B cell (primary cell): ENCODE results near the gene XRCC6. TPM values are rescaled to one million over a fixed set of nuclear protein-coding genes. Genes with fewer than 3 reads are reported as not detected.
"Not testable (repeated sequence)": the region's sequence is repeated elsewhere in the genome, so short reads cannot be mapped to it uniquely, and the experiment has no call there.

ENCODE experiments used
- ATAC-seq: fragments of 200-7000 bp; cut with Tn5 transposase; one replicate; pipeline ENCODE4 v1.10.0; 2021; ENCODE audit warnings: low read depth, mild to moderate bottlenecking, moderate number of reproducible peaks, moderate library complexity
- CTCF ChIA-PET: fragments of 350-600 bp; sonication (Branson Sonifier 250); formaldehyde crosslinking; loops from one replicate; lab custom pipeline; 2021; ENCODE audit warnings: antibody characterized with exemption, inconsistent platforms; lab: Charles Lee
- POLR2A ChIA-PET: fragments of 350-600 bp; sonication (Branson Sonifier 250); formaldehyde crosslinking; loops from one replicate; lab custom pipeline; 2021; ENCODE audit warnings: antibody characterized with exemption; lab: Charles Lee
- DNase-seq: peaks from one replicate; pipeline ENCODE4 v3.0.0; 2013
- H2AFZ ChIP-seq: 2 replicates; pipeline ENCODE4 v1.6.1; 2012; ENCODE audit warnings: mild to moderate bottlenecking, low read depth, low read length; ENCODE audit not compliant: insufficient read depth, poor library complexity, severe bottlenecking
- H3K27ac ChIP-seq, 2 donors: 1 replicate in 1 of 2; 2 replicates in 1 of 2; pipeline ENCODE4 v1.5.1; 2012 to 2013; ENCODE audit warnings: low read length in 2 of 2, mild to moderate bottlenecking in 2 of 2, moderate library complexity in 1 of 2
- H3K27me3 ChIP-seq, 4 experiments: fragments of 200-600 bp in 1 of 4; sonication (generic) in 1 of 4; replicated peaks in 1 of 4; 1 replicate in 2 of 4; 2 replicates in 2 of 4; pipeline versions ENCODE4 v1.6.1 to v1.7.0; 2013 to 2016; ENCODE audit warnings: low read length in 3 of 4, mild to moderate bottlenecking in 2 of 4, mixed read lengths in 1 of 4, moderate library complexity in 1 of 4; ENCODE audit not compliant: insufficient read depth in 4 of 4, control insufficient read depth in 3 of 4; ENCODE audit errors: control extremely low read depth in 1 of 4
- H3K36me3 ChIP-seq, 2 experiments: replicated peaks in 1 of 2; 1 replicate in 1 of 2; 2 replicates in 1 of 2; pipeline versions ENCODE4 v1.6.1 to v1.7.1; 2013; ENCODE audit warnings: low read length in 1 of 2; ENCODE audit not compliant: insufficient read depth in 2 of 2, control insufficient read depth in 1 of 2; ENCODE audit errors: control extremely low read depth in 1 of 2, extremely low read depth in 1 of 2
- H3K4me1 ChIP-seq, 2 donors: fragments of 200-600 bp in 1 of 2; sonication (generic) in 1 of 2; 1 replicate in 1 of 2; 2 replicates in 1 of 2; pipeline versions ENCODE4 v1.5.1 to v1.6.1; 2013 to 2017; ENCODE audit warnings: low read length in 2 of 2; ENCODE audit not compliant: control insufficient read depth in 2 of 2, insufficient read depth in 2 of 2
- H3K4me2 ChIP-seq: replicated peaks from 2 replicates; pipeline ENCODE3; 2012; ENCODE audit warnings: mild to moderate bottlenecking, low read depth, low read length; ENCODE audit not compliant: poor library complexity, severe bottlenecking
- H3K4me3 ChIP-seq, 5 experiments: fragments of 200-600 bp in 1 of 5; sonication (generic) in 1 of 5; 1 replicate in 3 of 5; 2 replicates in 2 of 5; pipeline versions ENCODE4 v1.5.1 to v1.7.0; 2011 to 2016; ENCODE audit warnings: low read length in 4 of 5, mild to moderate bottlenecking in 4 of 5, low read depth in 2 of 5, control low read depth in 1 of 5, moderate library complexity in 1 of 5; ENCODE audit not compliant: insufficient read depth in 1 of 5; ENCODE audit errors: control extremely low read depth in 1 of 5, extremely low read depth in 1 of 5
- H3K79me2 ChIP-seq: fragments of 200-600 bp; sonication (generic); one replicate; pipeline ENCODE4 v1.6.0; 2016; ENCODE audit warnings: low read length; ENCODE audit not compliant: control insufficient read depth, insufficient read depth
- H3K9ac ChIP-seq: fragments of 200-600 bp; sonication (generic); 2 replicates; pipeline ENCODE4 v1.6.1; 2017; ENCODE audit warnings: mild to moderate bottlenecking, low read length, moderate library complexity
- H3K9me3 ChIP-seq, 3 donors: one replicate each; pipeline versions ENCODE4 v1.6.1 to v1.7.1; 2013; ENCODE audit warnings: low read length in 2 of 3; ENCODE audit not compliant: control insufficient read depth in 2 of 3, insufficient read depth in 1 of 3; ENCODE audit errors: control extremely low read depth in 1 of 3
- H4K20me1 ChIP-seq: 2 replicates; pipeline ENCODE4 v1.6.0; 2012; ENCODE audit warnings: mild to moderate bottlenecking, low read length; ENCODE audit not compliant: insufficient read depth, control insufficient read depth, poor library complexity, severe bottlenecking
- H3K27ac Mint-ChIP-seq: one replicate; pipeline ENCODE4 v1.8.0; 2021; ENCODE audit warnings: mixed read lengths
- H3K27me3 Mint-ChIP-seq: one replicate; pipeline ENCODE4 v1.8.0; 2021; ENCODE audit warnings: mixed read lengths
- H3K4me1 Mint-ChIP-seq: one replicate; pipeline ENCODE4 v1.8.0; 2021; ENCODE audit warnings: mixed read lengths
- H3K4me3 Mint-ChIP-seq: one replicate; pipeline ENCODE4 v1.8.0; 2021; ENCODE audit warnings: mixed read lengths
- H3K9me3 Mint-ChIP-seq: one replicate; pipeline ENCODE4 v1.8.0; 2022; ENCODE audit warnings: mixed read lengths; ENCODE audit not compliant: insufficient read depth
- CTCF ChIP-seq: fragments of 200-600 bp; IDR thresholded peaks from one replicate; pipeline ENCODE4 v1.8.0; 2022; ENCODE audit warnings: antibody characterized with exemption, mild to moderate bottlenecking
- EZH2 ChIP-seq: IDR thresholded peaks from 2 replicates; pipeline ENCODE4 v1.6.1; 2012; ENCODE audit warnings: borderline replicate concordance, low read depth, mild to moderate bottlenecking, moderate library complexity, low read length; ENCODE audit not compliant: insufficient read depth, poor library complexity, severe bottlenecking
- WGBS: methylation state at CpG from one replicate; pipeline ENCODE4 v1.1.5; 2013; ENCODE audit warnings: missing lambda C conversion rate; ENCODE audit not compliant: insufficient coverage; 5-methylcytosine and 5-hydroxymethylcytosine counted together
- intact Hi-C: fragments of 100-400 bp; cut with micrococcal nuclease; formaldehyde crosslinking; loops from one replicate; pipeline ENCODE4 v1.10.0; 2022
- polyA plus RNA-seq: library from polyadenylated mRNA; depleted of rRNA; stranded (reverse); fragments of >200 nt; gene quantifications from 2 replicates; pipeline ENCODE4 v1.2.3, GENCODE V29; 2012
- total RNA-seq, 2 donors: library from RNA; stranded (reverse); fragments of 120-200 nt in 1 of 2; gene quantifications; 1 replicate in 1 of 2; 2 replicates in 1 of 2; pipeline versions ENCODE4 v1.2.3 to v1.2.4, GENCODE V29; 2013 to 2022

XRCC6 gene
- total and polyA plus RNA-seq, 2 donors (not counting 1 experiment from before 2014, with no cell fraction given), result 55.4 to 180 TPM

GRCh38 chr22:41668971-41669911 is 48.1 kb downstream of the XRCC6 start:
- ATAC-seq, result no peak
- Histone ChIP-seq H3K79me2 (peaks cover 23% of the 10 kb centered on the region), H3K4me3 (no peak overlapping the region), H4K20me1 (no peaks in the 10 kb centered on the region), H2AFZ (no peak overlapping the region), H3K4me1 (peaks cover 0 to 13% of the 10 kb centered on the region in 2 donors), H3K4me2 (no peak overlapping the region), H3K9me3 (no peaks in the 10 kb centered on the region), H3K9ac (no peak overlapping the region), H3K36me3 (peaks cover 5 to 34% of the 10 kb centered on the region in 2 experiments), H3K27ac (no peak overlapping the region), H3K27me3 (no peaks in the 10 kb centered on the region)
- Mint-ChIP-seq H3K4me1 (peaks cover 7% of the 10 kb centered on the region), H3K9me3 (no peaks in the 10 kb centered on the region), H3K27ac (peak overlapping the region; percentile 37), H3K27me3 (no peaks in the 10 kb centered on the region), H3K4me3 (no peak overlapping the region)
- TF ChIP-seq EZH2, result no peak
- TF ChIP-seq CTCF, result no peak
- DNase-seq, result no peak
- CTCF ChIA-PET, result interaction anchor here (0.6 to 3.1 kb wide), 4 partner anchors 11 to 321 kb away, joined by 3 to 23 read pairs (median 4); partner anchors contain the start of gene MEI1
- intact Hi-C loops, result loop anchor here (5.0 kb wide), 1 partner anchor 647 kb away; no protein-coding TSS in a partner anchor
- POLR2A ChIA-PET, result interaction anchor here (0.6 to 0.7 kb wide), 2 partner anchors 136 to 275 kb away, joined by 5 to 6 read pairs; no protein-coding TSS in a partner anchor
- 92% methylated on average over 14 of the region's 21 CpGs for WGBS

- ATAC-seq, H4K20me1 ChIP-seq, H3K9me3 ChIP-seq, H3K27ac Mint-ChIP-seq, H3K4me3 ChIP-seq, H3K27me3 ChIP-seq, intact Hi-C loops, H3K4me2 ChIP-seq, POLR2A ChIA-PET, H2AFZ ChIP-seq, H3K9ac ChIP-seq, H3K4me1 Mint-ChIP-seq, H3K9me3 Mint-ChIP-seq, H3K4me1 ChIP-seq, H3K27ac ChIP-seq, H3K4me3 Mint-ChIP-seq, DNase-seq, H3K27me3 Mint-ChIP-seq: not testable (repeated sequence)
- CTCF ChIA-PET, result interaction anchor here (1.2 to 1.8 kb wide), 3 partner anchors 8 to 269 kb away, joined by 3 to 5 read pairs (median 3); no protein-coding TSS in a partner anchor
- Histone ChIP-seq H3K79me2 (peaks cover 29% of the 10 kb centered on the region), H3K36me3 (peaks cover 4 to 35% of the 10 kb centered on the region in 2 experiments)
- WGBS, result 98% methylated on average over 5 of the region's 10 CpGs
Measured at GRCh38 chr22:41672096-41672495, 51.0 kb downstream of the XRCC6 start.
